Stomach (tissue), 9 donors: ENCODE measurements around the gene NRXN2. TPM values are rescaled to one million over a fixed set of nuclear protein-coding genes. Genes with fewer than 3 reads are reported as not detected.

Source experiments
- DNase-seq, 2 donors: peaks; one replicate each; pipeline versions ENCODE4 v3.0.0 to v3.0.0-alpha.2; 2013 to 2019
- H3K27ac ChIP-seq, 5 donors: fragments of 200-600 bp in 4 of 5; sonication (generic) in 4 of 5; one replicate each; pipeline ENCODE4 v1.5.1; 2013 to 2019; ENCODE audit warnings: mild to moderate bottlenecking in 1 of 5, moderate library complexity in 1 of 5
- H3K27me3 ChIP-seq, 3 donors: fragments of 200-600 bp; sonication (generic); one replicate each; pipeline ENCODE4 v1.5.1; 2017 to 2019; ENCODE audit warnings: mixed run types in 1 of 3
- H3K36me3 ChIP-seq, 4 donors: fragments of 200-600 bp; sonication (generic); 1 replicate in 3 of 4; 2 replicates in 1 of 4; pipeline ENCODE4 v1.5.1; 2016 to 2019
- H3K4me1 ChIP-seq, 4 donors: fragments of 200-600 bp; sonication (generic); one replicate each; pipeline ENCODE4 v1.5.1; 2016 to 2019
- H3K4me3 ChIP-seq, 4 donors: fragments of 200-600 bp; sonication (generic) in 3 of 4; one replicate each; pipeline ENCODE4 v1.5.1; 2016 to 2019; ENCODE audit warnings: mild to moderate bottlenecking in 1 of 4
- H3K9me3 ChIP-seq, 4 donors: fragments of 200-600 bp; sonication (generic); one replicate each; pipeline ENCODE4 v1.5.1; 2016 to 2019
- EP300 ChIP-seq: sonication (generic); formaldehyde crosslinking; IDR thresholded peaks from one replicate; pipeline ENCODE4 v1.6.1; 2017; ENCODE audit warnings: antibody characterized with exemption
- POLR2A ChIP-seq, 4 donors: fragments of 450-650 bp; IDR thresholded peaks; one replicate each; pipeline ENCODE4 v1.6.1; 2016; ENCODE audit warnings: antibody characterized with exemption in 4 of 4, control low read depth in 2 of 4, mild to moderate bottlenecking in 1 of 4, moderate library complexity in 1 of 4
- POLR2AphosphoS5 ChIP-seq, 3 donors: sonication (generic); formaldehyde crosslinking; IDR thresholded peaks; one replicate each; pipeline ENCODE4 v1.6.1; 2016; ENCODE audit warnings: antibody characterized with exemption in 3 of 3
- WGBS, 5 donors: extraction: QIAGEN DNeasy Blood & Tissue Kit in 3 of 5; methylation state at CpG; one replicate each; pipeline versions ENCODE4 v1.1.5 to v1.1.7; 2013 to 2018; 5-methylcytosine and 5-hydroxymethylcytosine counted together
- intact Hi-C: fragments of 100-400 bp; cut with DNase I; formaldehyde crosslinking; loops from one replicate; pipeline ENCODE4 v1.15.1; 2023; ENCODE audit warnings: low total_unique reads
- polyA plus RNA-seq, 3 donors: library from polyadenylated mRNA; stranded (reverse); fragments of 200-250 nt; gene quantifications; one replicate each; pipeline ENCODE4 v1.2.3, GENCODE V29; 2013
- total RNA-seq, 5 donors: library from RNA; depleted of rRNA; stranded (reverse); fragments of >200 nt; gene quantifications; one replicate each; pipeline versions ENCODE4 v1.1.0 to v1.2.3, GENCODE V29; 2014 to 2016
- TF ChIP-seq, protein P1 (sequence below), 7 experiments: fragments of 450-650 bp in 4 of 7; fragments of 200-600 bp in 3 of 7; sonication (generic) in 3 of 7; IDR thresholded peaks; one replicate each; pipeline ENCODE4 v1.5.1; 2016 to 2019; ENCODE audit warnings: antibody characterized with exemption in 7 of 7, control low read depth in 2 of 7, mild to moderate bottlenecking in 1 of 7
- donor health status: healthy with polysubstance abuse.
- donor health status: Bipolar disorder and iron deficiency.
- donor health status: healthy.

The NRXN2 gene
- total and polyA plus RNA-seq, 8 donors: 0.14 to 16.9 (median 1.2) TPM; not detected in 4

DNA sequence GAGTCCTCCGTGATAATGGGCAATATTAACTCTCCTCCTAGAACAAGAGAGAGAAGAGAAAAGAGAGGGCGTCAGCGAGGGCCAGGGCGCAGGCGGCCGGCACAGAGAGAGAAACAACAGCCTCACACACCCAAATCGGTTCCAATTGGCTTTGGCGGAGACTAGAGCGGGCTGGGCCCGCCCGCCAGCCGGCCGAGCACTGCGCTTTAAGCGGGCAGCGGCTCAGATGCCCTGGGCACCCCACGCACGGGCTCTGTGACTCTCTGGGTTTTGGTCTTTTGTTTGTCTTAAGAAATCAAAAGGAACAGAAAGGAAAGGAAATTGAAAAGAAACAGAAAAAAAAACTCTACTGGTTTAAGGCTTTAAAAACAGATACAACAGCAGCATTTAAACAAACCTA lies 115.0 kb downstream of the NRXN2 start:
- peak overlapping the region; percentile 12 to 33 (median 29) for H3K4me3 ChIP-seq
- WGBS, 5 donors: 16 to 30% (median 19%) methylated on average over 18 of the region's 18 CpGs
- H3K27me3 ChIP-seq: peaks cover 0 to 42% (median 14%) of the 10 kb centered on the region in 3 donors
- no peaks in the 10 kb centered on the region for H3K36me3 ChIP-seq
- peaks cover 0 to 14% (median 0%) of the 10 kb centered on the region in 4 donors for H3K4me1 ChIP-seq
- DNase-seq: peak in 1 of 2 donors; percentile 63
- peak overlapping the region in 1 of 5 donors; percentile 64 for H3K27ac ChIP-seq
- no peaks in the 10 kb centered on the region for H3K9me3 ChIP-seq
- intact Hi-C loops: no loop called here
- TF ChIP-seq EP300: no peak
- TF ChIP-seq, protein P1, sequence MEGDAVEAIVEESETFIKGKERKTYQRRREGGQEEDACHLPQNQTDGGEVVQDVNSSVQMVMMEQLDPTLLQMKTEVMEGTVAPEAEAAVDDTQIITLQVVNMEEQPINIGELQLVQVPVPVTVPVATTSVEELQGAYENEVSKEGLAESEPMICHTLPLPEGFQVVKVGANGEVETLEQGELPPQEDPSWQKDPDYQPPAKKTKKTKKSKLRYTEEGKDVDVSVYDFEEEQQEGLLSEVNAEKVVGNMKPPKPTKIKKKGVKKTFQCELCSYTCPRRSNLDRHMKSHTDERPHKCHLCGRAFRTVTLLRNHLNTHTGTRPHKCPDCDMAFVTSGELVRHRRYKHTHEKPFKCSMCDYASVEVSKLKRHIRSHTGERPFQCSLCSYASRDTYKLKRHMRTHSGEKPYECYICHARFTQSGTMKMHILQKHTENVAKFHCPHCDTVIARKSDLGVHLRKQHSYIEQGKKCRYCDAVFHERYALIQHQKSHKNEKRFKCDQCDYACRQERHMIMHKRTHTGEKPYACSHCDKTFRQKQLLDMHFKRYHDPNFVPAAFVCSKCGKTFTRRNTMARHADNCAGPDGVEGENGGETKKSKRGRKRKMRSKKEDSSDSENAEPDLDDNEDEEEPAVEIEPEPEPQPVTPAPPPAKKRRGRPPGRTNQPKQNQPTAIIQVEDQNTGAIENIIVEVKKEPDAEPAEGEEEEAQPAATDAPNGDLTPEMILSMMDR (IDR thresholded peaks at IDR 0.05): no peak
- TF ChIP-seq POLR2AphosphoS5 (IDR thresholded peaks at IDR 0.05): no peak
- TF ChIP-seq POLR2A (IDR thresholded peaks at IDR 0.05): no peak

DNA sequence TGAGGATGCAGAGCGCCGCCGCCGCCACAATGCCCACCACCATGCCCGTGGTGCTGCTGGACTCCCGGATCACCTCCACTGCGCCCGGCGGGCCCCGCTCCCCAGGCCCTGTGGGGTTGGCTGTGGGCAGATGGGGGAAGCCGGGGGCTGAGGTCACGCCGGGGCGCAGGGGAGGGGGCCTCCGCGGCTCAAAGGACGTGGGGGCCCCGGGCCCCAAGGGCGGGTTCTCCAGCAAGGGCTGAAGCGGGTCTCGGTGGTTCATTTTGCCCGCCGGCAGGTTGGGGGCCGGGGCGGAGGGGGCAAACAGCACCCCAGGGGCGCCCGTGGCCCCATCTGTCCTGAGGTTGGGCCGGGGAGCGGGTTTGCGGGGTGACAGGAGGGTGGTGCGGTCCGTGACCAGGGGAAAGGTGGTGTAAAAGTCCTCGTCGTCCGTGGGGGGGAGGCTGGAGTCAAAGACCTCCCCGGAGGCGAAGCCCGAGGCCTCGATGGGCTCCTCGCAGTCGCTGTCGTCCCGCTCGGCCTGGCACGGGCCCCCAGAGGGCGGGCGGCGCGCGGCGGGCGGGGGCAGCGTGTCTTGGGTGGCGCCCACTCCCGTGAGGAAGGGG lies 115.5 kb downstream of the NRXN2 start:
- Histone ChIP-seq H3K36me3 (no peaks in the 10 kb centered on the region), H3K27ac (peak overlapping the region in 1 of 5 donors; percentile 64), H3K4me1 (peaks cover 0 to 14% (median 0%) of the 10 kb centered on the region in 4 donors), H3K4me3 (peak overlapping the region; percentile 12 to 33 (median 29)), H3K27me3 (peaks cover 0 to 42% (median 14%) of the 10 kb centered on the region in 3 donors), H3K9me3 (no peaks in the 10 kb centered on the region)
- DNase-seq: no peak
- WGBS, 5 donors: 60 to 71% (median 62%) methylated on average over 40 to 55 of the region's 55 CpGs
- intact Hi-C loops: no loop called here
- TF ChIP-seq, protein P1 (IDR thresholded peaks at IDR 0.05): no peak
- TF ChIP-seq EP300: no peak
- TF ChIP-seq POLR2AphosphoS5 (IDR thresholded peaks at IDR 0.05): no peak
- TF ChIP-seq POLR2A (IDR thresholded peaks at IDR 0.05): no peak

DNA sequence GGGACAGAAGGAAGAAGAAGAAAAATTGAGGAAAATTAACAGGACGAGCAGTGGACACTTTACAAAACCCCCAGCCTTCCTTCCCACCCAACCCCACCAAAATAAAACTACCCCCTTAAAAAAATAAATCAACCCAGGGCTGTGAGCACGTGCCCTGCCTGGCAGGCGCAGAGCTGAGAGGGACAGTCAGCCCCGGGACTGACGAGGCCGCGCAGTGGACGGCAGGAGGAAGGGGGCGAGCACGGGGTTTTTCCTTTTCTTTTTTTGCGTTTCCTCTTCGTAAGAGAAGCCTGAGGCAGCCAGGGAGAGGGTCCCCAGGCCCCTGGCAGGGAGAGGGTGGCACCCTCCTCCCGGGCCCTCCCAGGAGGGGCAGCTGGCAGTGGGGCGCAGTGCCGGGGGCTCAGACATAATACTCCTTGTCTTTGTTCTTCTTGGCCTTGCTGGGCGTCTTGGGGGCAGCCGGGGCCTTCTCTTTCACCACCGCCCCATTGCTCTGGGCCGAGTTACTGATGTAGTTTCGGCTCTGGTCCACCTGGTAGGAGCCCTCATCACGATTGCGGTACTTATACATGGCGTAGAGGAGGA lies 116.1 kb downstream of the NRXN2 start:
- Histone ChIP-seq H3K4me3 (no peak overlapping the region), H3K27ac (no peak overlapping the region), H3K9me3 (no peaks in the 10 kb centered on the region), H3K27me3 (peaks cover 0 to 42% (median 14%) of the 10 kb centered on the region in 3 donors), H3K36me3 (no peaks in the 10 kb centered on the region), H3K4me1 (peaks cover 0 to 14% (median 0%) of the 10 kb centered on the region in 4 donors)
- WGBS, 5 donors: 69 to 76% (median 74%) methylated on average over 22 to 23 of the region's 23 CpGs
- TF ChIP-seq EP300 (no peak), POLR2AphosphoS5 (IDR thresholded peaks at IDR 0.05) (no peak), POLR2A (IDR thresholded peaks at IDR 0.05) (no peak)
- TF ChIP-seq, protein P1 (IDR thresholded peaks at IDR 0.05): no peak
- intact Hi-C loops: no loop called here
- no peak for DNase-seq

DNA sequence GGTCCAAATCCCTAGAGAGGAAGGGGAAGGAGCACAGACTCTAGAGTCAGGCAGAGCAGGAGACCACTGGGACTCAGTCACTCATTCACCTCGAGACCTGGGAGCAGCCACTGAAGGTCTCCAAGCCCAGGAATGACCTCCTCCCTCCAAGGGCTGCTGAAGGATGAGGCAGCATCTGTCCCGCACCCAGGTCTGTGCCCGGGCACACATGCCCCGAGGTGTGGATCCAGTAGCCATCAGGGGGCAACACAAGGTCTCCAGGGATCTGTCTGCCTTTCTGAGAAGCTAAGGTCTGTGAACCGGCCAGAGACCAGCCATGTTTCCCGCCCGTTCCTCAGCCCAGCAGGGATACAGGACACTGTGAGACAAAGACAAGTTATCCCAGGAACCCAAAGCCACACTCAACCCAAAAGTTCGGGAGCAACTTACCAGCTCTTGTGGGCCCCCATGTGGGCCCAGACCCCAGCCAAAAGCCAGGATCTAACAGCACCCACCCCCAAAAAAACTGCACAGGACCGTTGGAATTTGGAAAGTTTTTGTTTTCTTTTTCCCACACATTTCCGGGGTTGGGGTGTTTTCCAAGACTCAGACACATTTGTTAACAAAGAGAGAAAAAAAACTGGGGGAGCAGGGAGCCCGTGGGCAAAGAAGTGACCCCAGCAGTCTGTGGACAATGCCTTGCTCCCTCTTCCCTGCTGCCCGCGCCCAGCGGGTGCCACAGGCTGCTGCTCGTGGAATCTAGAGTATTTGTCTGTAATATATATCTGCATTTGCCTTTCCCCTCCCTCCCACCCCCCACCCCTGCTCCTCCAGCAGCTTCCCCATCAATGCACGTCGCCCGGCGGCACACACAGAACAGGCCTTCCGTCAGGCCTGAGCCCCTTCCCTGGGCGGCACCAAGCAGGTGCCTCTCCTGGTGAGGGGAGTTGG lies 117.1 kb downstream of the NRXN2 start:
- H3K4me1 ChIP-seq: peaks cover 0 to 14% (median 0%) of the 10 kb centered on the region in 4 donors
- TF ChIP-seq, protein P1 (IDR thresholded peaks at IDR 0.05): no peak
- no peak for TF ChIP-seq EP300
- TF ChIP-seq POLR2A (IDR thresholded peaks at IDR 0.05): no peak
- TF ChIP-seq POLR2AphosphoS5 (IDR thresholded peaks at IDR 0.05): no peak
- DNase-seq: no peak
- peaks cover 0 to 42% (median 14%) of the 10 kb centered on the region in 3 donors for H3K27me3 ChIP-seq
- no peak overlapping the region for H3K27ac ChIP-seq
- H3K9me3 ChIP-seq: no peaks in the 10 kb centered on the region
- intact Hi-C loops: no loop called here
- H3K36me3 ChIP-seq: no peaks in the 10 kb centered on the region
- H3K4me3 ChIP-seq: no peak overlapping the region
- WGBS, 5 donors: 60 to 71% (median 70%) methylated on average over 16 to 21 of the region's 21 CpGs
